Ascending aorta (tissue), 2 donors: ENCODE results near the gene PTPRF. TPM values are rescaled to one million over a fixed set of nuclear protein-coding genes. Genes with fewer than 3 reads are reported as not detected.

ENCODE experiments used
- DNase-seq, 2 donors: peaks; one replicate each; pipeline ENCODE4 v3.0.0-alpha.2; 2019; ENCODE audit warnings: low spot score in 2 of 2
- H3K27ac ChIP-seq, 2 donors: fragments of 200-600 bp; sonication (generic); one replicate each; pipeline ENCODE4 v1.5.1; 2016 to 2017; ENCODE audit warnings: mild to moderate bottlenecking in 1 of 2
- H3K27me3 ChIP-seq: fragments of 200-600 bp; sonication (generic); one replicate; pipeline ENCODE4 v1.5.1; 2017
- H3K36me3 ChIP-seq, 2 donors: fragments of 200-600 bp; sonication (generic); one replicate each; pipeline ENCODE4 v1.5.1; 2016
- H3K4me1 ChIP-seq, 2 donors: fragments of 200-600 bp; sonication (generic); one replicate each; pipeline ENCODE4 v1.5.1; 2016 to 2017; ENCODE audit warnings: mild to moderate bottlenecking in 1 of 2
- H3K4me3 ChIP-seq, 2 donors: fragments of 200-600 bp; sonication (generic); one replicate each; pipeline ENCODE4 v1.5.1; 2016 to 2017; ENCODE audit warnings: mild to moderate bottlenecking in 1 of 2
- H3K9me3 ChIP-seq, 2 donors: fragments of 200-600 bp; sonication (generic); one replicate each; pipeline ENCODE4 v1.5.1; 2016
- CTCF ChIP-seq, 3 experiments: fragments of 200-600 bp in 2 of 3; fragments of 450-650 bp in 1 of 3; sonication (generic) in 2 of 3; IDR thresholded peaks; one replicate each; pipeline ENCODE4 v1.5.1; 2016 to 2019; ENCODE audit warnings: antibody characterized with exemption in 3 of 3, mild to moderate bottlenecking in 1 of 3, moderate library complexity in 1 of 3
- intact Hi-C: fragments of 100-400 bp; cut with DNase I; formaldehyde crosslinking; loops from one replicate; pipeline ENCODE4 v1.15.1; 2023
- total RNA-seq: library from RNA; depleted of rRNA; stranded (reverse); fragments of >200 nt; gene quantifications from one replicate; pipeline ENCODE4 v1.1.0, GENCODE V29; 2016

The PTPRF gene
- total RNA-seq, 1 donor from 2014 or later = 43.6 TPM

GRCh38 chr1:43564551-43565348, 34.1 kb downstream of the PTPRF start:
- TF ChIP-seq CTCF (IDR thresholded peaks at IDR 0.05) = no peak
- no peaks in the 10 kb centered on the region for H3K27me3 ChIP-seq
- H3K4me3 ChIP-seq = peak overlapping the region in 1 of 2 donors; percentile 68
- no peaks in the 10 kb centered on the region for H3K36me3 ChIP-seq
- intact Hi-C loops = no loop called here
- H3K27ac ChIP-seq = peak overlapping the region in 1 of 2 donors; percentile 54
- no peaks in the 10 kb centered on the region for H3K9me3 ChIP-seq
- H3K4me1 ChIP-seq = peaks cover 3 to 10% of the 10 kb centered on the region in 2 donors
- DNase-seq = no peak

GRCh38 chr1:43565600-43566360, 35.1 kb downstream of the PTPRF start:
- Histone ChIP-seq H3K4me1 (peaks cover 3 to 10% of the 10 kb centered on the region in 2 donors), H3K4me3 (peak overlapping the region; percentile 54 to 68), H3K27ac (no peak overlapping the region), H3K36me3 (peaks cover 3 to 4% of the 10 kb centered on the region in 2 donors), H3K9me3 (no peaks in the 10 kb centered on the region), H3K27me3 (no peaks in the 10 kb centered on the region)
- intact Hi-C loops = no loop called here
- TF ChIP-seq CTCF (IDR thresholded peaks at IDR 0.05) = no peak
- peak in 1 of 2 donors; percentile 70 for DNase-seq

DNA sequence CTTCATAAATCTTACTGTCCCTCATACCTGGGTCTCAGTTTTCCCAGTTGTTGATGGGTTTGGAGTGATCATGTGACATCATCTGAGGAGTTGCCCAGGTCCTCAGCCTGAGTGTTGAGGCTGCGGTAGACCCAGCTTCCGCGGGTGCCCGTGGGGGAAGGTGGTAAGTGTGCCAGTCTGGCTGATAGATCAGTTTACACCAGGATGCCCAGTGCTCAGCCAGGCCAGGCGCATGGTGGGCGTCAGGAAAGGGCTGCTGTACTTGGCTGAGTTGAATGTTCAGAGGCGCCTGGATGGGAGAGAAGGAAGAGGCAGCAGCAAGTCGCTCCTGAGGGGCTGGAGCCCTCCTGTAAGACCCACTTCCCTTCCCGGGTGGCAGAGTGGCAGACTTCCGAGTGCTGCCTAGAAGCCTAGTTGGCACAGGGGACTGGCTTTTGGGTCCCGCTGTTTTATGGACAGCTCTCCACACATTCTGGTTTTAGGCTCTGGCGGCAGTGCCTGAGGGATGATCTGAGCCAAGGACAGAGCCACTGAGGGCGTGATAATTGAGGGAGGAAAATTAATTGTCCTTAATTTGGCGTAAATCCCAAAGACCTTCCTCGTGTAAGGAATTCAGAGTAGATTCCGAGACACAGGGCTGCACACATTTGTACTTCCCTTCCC, 35.8 kb downstream of the PTPRF start:
- H3K27me3 ChIP-seq = no peaks in the 10 kb centered on the region
- peak overlapping the region; percentile 54 to 68 for H3K4me3 ChIP-seq
- DNase-seq = no peak
- peaks cover 3 to 10% of the 10 kb centered on the region in 2 donors for H3K4me1 ChIP-seq
- intact Hi-C loops = no loop called here
- peaks cover 3 to 9% of the 10 kb centered on the region in 2 donors for H3K36me3 ChIP-seq
- TF ChIP-seq CTCF (IDR thresholded peaks at IDR 0.05) = no peak
- H3K9me3 ChIP-seq = no peaks in the 10 kb centered on the region
- H3K27ac ChIP-seq = no peak overlapping the region

GRCh38 chr1:43569175-43569574, 38.5 kb downstream of the PTPRF start:
- no peak for TF ChIP-seq CTCF (IDR thresholded peaks at IDR 0.05)
- DNase-seq = no peak
- H3K27ac ChIP-seq = no peak overlapping the region
- peaks cover 3 to 12% of the 10 kb centered on the region in 2 donors for H3K36me3 ChIP-seq
- peaks cover 3 to 12% of the 10 kb centered on the region in 2 donors for H3K4me1 ChIP-seq
- H3K27me3 ChIP-seq = no peaks in the 10 kb centered on the region
- no peaks in the 10 kb centered on the region for H3K9me3 ChIP-seq
- no peak overlapping the region for H3K4me3 ChIP-seq
- intact Hi-C loops = no loop called here

- DNase-seq = no peak
- H3K36me3 ChIP-seq = peaks cover 3 to 12% of the 10 kb centered on the region in 2 donors
- H3K4me3 ChIP-seq = no peak overlapping the region
- intact Hi-C loops = no loop called here
- H3K27me3 ChIP-seq = no peaks in the 10 kb centered on the region
- no peaks in the 10 kb centered on the region for H3K9me3 ChIP-seq
- H3K27ac ChIP-seq = no peak overlapping the region
- TF ChIP-seq CTCF (IDR thresholded peaks at IDR 0.05) = no peak
- peaks cover 3 to 10% of the 10 kb centered on the region in 2 donors for H3K4me1 ChIP-seq
These were observed 39.6 kb downstream of the PTPRF start for GRCh38 chr1:43570277-43570676.
